Mesenchymal stem cell (in vitro differentiated cells and primary cell): Measurements from ENCODE around the gene IRF5.

Experiments used
- DNase-seq: peaks from one replicate; pipeline ENCODE4 v3.0.0-alpha.2; 2013
- H2AFZ ChIP-seq: one replicate; pipeline ENCODE4 v1.6.1; 2013; ENCODE audit warnings: low read depth, mild to moderate bottlenecking, control low read depth, inconsistent platforms, low read length, moderate library complexity
- H2AK5ac ChIP-seq: 2 replicates; pipeline ENCODE4 v1.6.1; 2013; ENCODE audit warnings: low read length, moderate library complexity, mild to moderate bottlenecking, inconsistent platforms; ENCODE audit not compliant: severe bottlenecking
- H2BK120ac ChIP-seq: one replicate; pipeline ENCODE4 v1.6.1; 2013; ENCODE audit warnings: low read depth, mild to moderate bottlenecking, inconsistent platforms, low read length, moderate library complexity
- H2BK12ac ChIP-seq, 2 experiments: one replicate each; pipeline ENCODE4 v1.6.1; 2013; ENCODE audit warnings: inconsistent platforms in 2 of 2, low read length in 2 of 2, mild to moderate bottlenecking in 2 of 2, moderate library complexity in 2 of 2, control low read depth in 1 of 2
- H2BK15ac ChIP-seq: one replicate; pipeline ENCODE4 v1.6.1; 2013; ENCODE audit warnings: mild to moderate bottlenecking, low read depth, inconsistent platforms; ENCODE audit not compliant: poor library complexity, severe bottlenecking
- H2BK5ac ChIP-seq: 2 replicates; pipeline ENCODE4 v1.6.1; 2013; ENCODE audit warnings: low read depth, mild to moderate bottlenecking, low read length, control low read depth, inconsistent platforms; ENCODE audit not compliant: poor library complexity, severe bottlenecking
- H3K14ac ChIP-seq, 2 experiments: one replicate each; pipeline ENCODE4 v1.6.1; 2013; ENCODE audit warnings: inconsistent platforms in 2 of 2, low read length in 2 of 2, control low read depth in 1 of 2, mild to moderate bottlenecking in 1 of 2, moderate library complexity in 1 of 2
- H3K18ac ChIP-seq, 2 experiments: one replicate each; pipeline ENCODE4 v1.6.1; 2013; ENCODE audit warnings: inconsistent platforms in 2 of 2, low read length in 2 of 2, control low read depth in 1 of 2, low read depth in 1 of 2, mild to moderate bottlenecking in 1 of 2
- H3K23ac ChIP-seq, 2 experiments: one replicate each; pipeline ENCODE4 v1.6.1; 2013; ENCODE audit warnings: inconsistent platforms in 2 of 2, low read length in 2 of 2, mild to moderate bottlenecking in 2 of 2, moderate library complexity in 2 of 2, control low read depth in 1 of 2
- H3K27ac ChIP-seq: 2 replicates; pipeline ENCODE4 v1.5.1; 2013; ENCODE audit warnings: mild to moderate bottlenecking, moderate library complexity, low read length, control low read depth, inconsistent platforms; ENCODE audit not compliant: poor library complexity, severe bottlenecking
- H3K27me3 ChIP-seq, 2 experiments: 2 replicates each; pipeline versions ENCODE4 v1.6.1 to v1.7.0; 2013; ENCODE audit warnings: low read length in 2 of 2, mild to moderate bottlenecking in 2 of 2, moderate library complexity in 2 of 2, control low read depth in 1 of 2, inconsistent platforms in 1 of 2; ENCODE audit not compliant: control insufficient read depth in 1 of 2, insufficient read depth in 1 of 2
- H3K36me3 ChIP-seq, 2 experiments: 2 replicates each; pipeline versions ENCODE4 v1.6.1 to v1.7.0; 2013; ENCODE audit warnings: low read length in 2 of 2, control low read depth in 1 of 2, inconsistent platforms in 1 of 2, low read depth in 1 of 2, mild to moderate bottlenecking in 1 of 2; ENCODE audit not compliant: insufficient read depth in 2 of 2, control insufficient read depth in 1 of 2
- H3K4ac ChIP-seq, 2 experiments: one replicate each; pipeline ENCODE4 v1.6.1; 2013; ENCODE audit warnings: inconsistent platforms in 2 of 2, low read length in 2 of 2, mild to moderate bottlenecking in 2 of 2, moderate library complexity in 2 of 2, control low read depth in 1 of 2, low read depth in 1 of 2
- H3K4me1 ChIP-seq: 2 replicates; pipeline ENCODE4 v1.6.1; 2013; ENCODE audit warnings: low read depth, low read length, control low read depth; ENCODE audit not compliant: control insufficient read depth, insufficient read depth
- H3K4me2 ChIP-seq: 2 replicates; pipeline ENCODE4 v1.6.1; 2013; ENCODE audit warnings: low read length, mild to moderate bottlenecking, inconsistent platforms; ENCODE audit not compliant: poor library complexity, severe bottlenecking
- H3K4me3 ChIP-seq, 2 experiments: 2 replicates each; pipeline versions ENCODE4 v1.5.1 to v1.7.0; 2013; ENCODE audit warnings: low read length in 2 of 2, mild to moderate bottlenecking in 2 of 2, control low read depth in 1 of 2, low read depth in 1 of 2; ENCODE audit not compliant: insufficient read depth in 1 of 2
- H3K79me1 ChIP-seq: replicated peaks from 2 replicates; pipeline ENCODE4 v1.6.1; 2013; ENCODE audit warnings: mild to moderate bottlenecking, control low read depth, low read length, inconsistent platforms; ENCODE audit not compliant: poor library complexity, severe bottlenecking
- H3K9ac ChIP-seq: 2 replicates; pipeline ENCODE4 v1.7.0; 2013; ENCODE audit warnings: mild to moderate bottlenecking, low read length, moderate library complexity
- H3K9me3 ChIP-seq: 2 replicates; pipeline ENCODE4 v1.7.0; 2013; ENCODE audit warnings: mild to moderate bottlenecking, low read length; ENCODE audit not compliant: control insufficient read depth
- H4K8ac ChIP-seq: one replicate; pipeline ENCODE4 v1.6.1; 2013; ENCODE audit warnings: inconsistent platforms, mild to moderate bottlenecking, low read length, moderate library complexity
- H4K91ac ChIP-seq: one replicate; pipeline ENCODE4 v1.6.1; 2013; ENCODE audit warnings: mild to moderate bottlenecking, low read length, inconsistent platforms
- WGBS: methylation state at CpG from one replicate; pipeline ENCODE4 v1.1.7; 2013; ENCODE audit warnings: mixed read lengths; 5-methylcytosine and 5-hydroxymethylcytosine counted together

Gene IRF5

GRCh38 chr7:128954150-128954549 lies 16.4 kb downstream of the IRF5 start:
- Histone ChIP-seq H3K9me3 (no peaks in the 10 kb centered on the region), H2BK120ac (no peak overlapping the region), H3K4me3 (no peak overlapping the region), H3K9ac (no peak overlapping the region), H2BK5ac (no peak overlapping the region), H3K27me3 (no peaks in the 10 kb centered on the region), H2AFZ (no peak overlapping the region), H3K4ac (no peak overlapping the region), H3K36me3 (peaks cover 33 to 73% of the 10 kb centered on the region in 2 experiments), H2AK5ac (no peak overlapping the region), H2BK12ac (no peak overlapping the region), H4K8ac (no peak overlapping the region), H3K4me2 (no peak overlapping the region), H3K14ac (no peak overlapping the region), H3K18ac (no peak overlapping the region), H3K23ac (no peak overlapping the region), H4K91ac (no peak overlapping the region), H3K4me1 (no peaks in the 10 kb centered on the region), H3K27ac (no peak overlapping the region), H3K79me1 (peaks cover 16% of the 10 kb centered on the region), H2BK15ac (no peak overlapping the region)
- 100% methylated on average over 1 of the region's 2 CpGs for WGBS
- DNase-seq, result no peak

DNA sequence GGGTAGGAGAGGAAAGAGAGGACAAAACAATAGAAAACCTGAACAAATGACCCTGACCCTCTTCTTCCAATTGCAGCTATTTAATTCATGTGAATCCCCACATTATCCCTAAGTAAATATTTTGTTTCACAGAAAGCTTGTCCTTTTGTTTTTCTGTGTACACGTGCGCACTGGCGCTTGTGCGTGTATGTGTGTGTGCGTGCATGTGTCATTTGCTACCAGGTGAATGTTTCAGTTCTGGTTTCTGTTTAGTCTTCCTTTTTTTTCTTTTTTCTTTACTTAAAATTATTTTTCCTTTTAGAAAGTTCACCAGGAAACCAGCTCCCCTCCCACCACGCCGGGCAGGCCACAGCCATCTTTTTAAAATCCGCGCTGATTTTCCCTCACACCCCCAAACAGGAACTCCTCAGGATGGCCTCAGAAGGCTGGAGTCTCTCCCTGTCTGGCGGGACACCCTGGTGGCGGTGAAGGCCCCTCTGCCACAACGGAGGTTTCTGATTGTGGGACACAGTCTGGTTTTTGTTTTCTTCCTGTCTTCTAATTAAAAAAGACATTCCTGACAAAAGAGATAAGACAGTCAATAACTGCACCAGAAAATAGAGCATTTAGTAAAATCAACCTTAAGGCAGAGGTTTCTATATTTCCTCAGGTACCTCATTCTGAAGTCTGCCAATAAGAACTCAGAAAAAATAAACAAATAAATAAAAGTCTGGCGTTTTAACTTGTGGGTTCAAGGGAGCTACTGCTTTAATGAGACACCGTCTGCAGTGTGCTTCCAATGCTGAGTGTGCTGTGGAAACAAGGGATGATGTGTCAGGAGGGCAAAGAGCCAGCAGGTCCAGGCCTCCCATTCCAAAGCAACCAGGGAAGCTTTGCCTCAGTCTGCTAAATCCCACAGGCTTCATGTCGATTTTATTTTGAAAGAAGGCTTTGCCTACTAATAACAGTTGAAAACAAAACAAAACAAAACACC lies 17.4 kb downstream of the IRF5 start:
- Histone ChIP-seq H3K9ac (peak overlapping the region; percentile 59), H3K36me3 (peaks cover 36 to 81% of the 10 kb centered on the region in 2 experiments), H3K27ac (no peak overlapping the region), H3K4ac (no peak overlapping the region), H2BK5ac (no peak overlapping the region), H3K4me2 (no peak overlapping the region), H3K79me1 (peaks cover 22% of the 10 kb centered on the region), H2BK15ac (no peak overlapping the region), H3K9me3 (no peaks in the 10 kb centered on the region), H4K91ac (no peak overlapping the region), H2BK120ac (no peak overlapping the region), H3K27me3 (no peaks in the 10 kb centered on the region), H3K23ac (no peak overlapping the region), H2AK5ac (no peak overlapping the region), H4K8ac (no peak overlapping the region), H3K14ac (no peak overlapping the region), H3K4me3 (no peak overlapping the region), H3K4me1 (no peaks in the 10 kb centered on the region), H3K18ac (no peak overlapping the region), H2AFZ (no peak overlapping the region), H2BK12ac (no peak overlapping the region)
- 82% methylated on average over 6 of the region's 15 CpGs for WGBS
- no peak for DNase-seq

GRCh38 chr7:128955981-128956380 lies 18.3 kb downstream of the IRF5 start:
- Histone ChIP-seq H3K27me3 (no peaks in the 10 kb centered on the region), H3K4ac (no peak overlapping the region), H2AFZ (no peak overlapping the region), H3K14ac (no peak overlapping the region), H4K8ac (no peak overlapping the region), H3K9me3 (no peaks in the 10 kb centered on the region), H3K36me3 (peaks cover 36 to 80% of the 10 kb centered on the region in 2 experiments), H3K4me3 (no peak overlapping the region), H3K9ac (peak overlapping the region; percentile 31), H3K27ac (no peak overlapping the region), H2BK15ac (no peak overlapping the region), H4K91ac (no peak overlapping the region), H2BK5ac (no peak overlapping the region), H2AK5ac (no peak overlapping the region), H2BK12ac (no peak overlapping the region), H3K79me1 (peaks cover 22% of the 10 kb centered on the region), H3K18ac (no peak overlapping the region), H3K4me2 (no peak overlapping the region), H3K4me1 (no peaks in the 10 kb centered on the region), H2BK120ac (no peak overlapping the region), H3K23ac (no peak overlapping the region)
- DNase-seq, result no peak

- Histone ChIP-seq H3K27me3 (no peaks in the 10 kb centered on the region), H2AFZ (no peak overlapping the region), H3K4ac (no peak overlapping the region), H2BK120ac (no peak overlapping the region), H3K18ac (no peak overlapping the region), H2BK15ac (no peak overlapping the region), H3K4me1 (no peaks in the 10 kb centered on the region), H3K9ac (no peak overlapping the region), H3K4me2 (no peak overlapping the region), H3K36me3 (peaks cover 27 to 67% of the 10 kb centered on the region in 2 experiments), H4K8ac (no peak overlapping the region), H2BK12ac (no peak overlapping the region), H3K23ac (no peak overlapping the region), H2BK5ac (no peak overlapping the region), H3K27ac (no peak overlapping the region), H3K9me3 (no peaks in the 10 kb centered on the region), H2AK5ac (no peak overlapping the region), H4K91ac (no peak overlapping the region), H3K14ac (no peak overlapping the region), H3K79me1 (peaks cover 20% of the 10 kb centered on the region), H3K4me3 (no peak overlapping the region)
- 95% methylated on average over 4 of the region's 4 CpGs for WGBS
- DNase-seq, result no peak
Observed at GRCh38 chr7:128959296-128959695, 21.6 kb downstream of the IRF5 start.
